Bronchial epithelial cell (primary cell): ENCODE data around the gene PHACTR3. TPM values are rescaled to one million over a fixed set of nuclear protein-coding genes. Genes with fewer than 3 reads are reported as not detected.

ENCODE experiments used
- DNase-seq: peaks from one replicate; pipeline ENCODE4 v3.0.0-alpha.2; 2010; ENCODE audit warnings: low read depth
- FAIRE-seq: peaks from 2 replicates; lab custom pipeline; 2011; peaks lifted over from hg19 to GRCh38; lab: Jason Lieb, UNC
- H3K27me3 ChIP-seq: 2 replicates; pipeline ENCODE4 v1.5.1; 2011; ENCODE audit warnings: low read length; ENCODE audit not compliant: control insufficient read depth, insufficient read depth
- H3K36me3 ChIP-seq: 2 replicates; pipeline ENCODE4 v1.5.1; 2011; ENCODE audit warnings: low read length; ENCODE audit not compliant: control insufficient read depth, insufficient read depth
- H3K4me3 ChIP-seq: 2 replicates; pipeline ENCODE4 v1.5.1; 2011; ENCODE audit warnings: mild to moderate bottlenecking, low read depth, low read length, control low read depth
- CTCF ChIP-seq: IDR thresholded peaks from 2 replicates; pipeline ENCODE4 v1.5.1; 2011; ENCODE audit warnings: mild to moderate bottlenecking, moderate library complexity, low read length, control low read depth, inconsistent platforms; ENCODE audit not compliant: insufficient read depth, severe bottlenecking
- total RNA-seq: library from RNA; depleted of rRNA; stranded (reverse); fragments of >200 nt; gene quantifications from 2 replicates; pipeline ENCODE4 v1.2.1, GENCODE V29; 2014

PHACTR3 gene
- total RNA-seq, 1 donor from 2014 or later = 15.0 TPM

DNA sequence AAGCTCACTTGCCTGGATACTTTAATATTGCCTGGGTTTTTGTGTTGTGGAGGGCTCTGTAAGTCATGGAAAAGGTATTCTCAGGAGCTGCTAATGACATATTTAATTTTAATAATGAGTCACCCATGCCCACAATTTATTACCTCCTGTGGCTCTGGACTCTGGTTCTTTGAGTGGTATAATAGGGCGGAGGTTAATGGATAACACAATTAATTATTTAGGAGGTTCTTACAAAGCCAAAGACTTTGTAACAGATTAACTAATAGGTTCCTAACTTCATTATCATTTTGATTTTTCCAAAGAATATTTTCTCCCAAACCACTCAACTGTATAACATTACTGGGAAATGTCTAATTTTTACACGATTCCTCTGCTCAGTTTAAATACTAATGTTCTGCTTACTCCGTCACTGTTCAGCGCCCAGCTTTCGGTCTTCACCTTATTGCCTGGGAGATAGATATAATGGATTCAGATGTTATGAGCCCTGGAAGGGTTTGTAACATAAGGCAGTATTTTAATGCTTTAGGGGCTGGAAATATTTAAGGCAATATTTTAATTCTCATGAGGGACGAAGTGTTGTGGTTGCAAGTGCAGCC lies 29.4 kb downstream of the PHACTR3 start:
- FAIRE-seq (no peak), DNase-seq (no peak)
- no peaks in the 10 kb centered on the region for H3K27me3 ChIP-seq
- H3K36me3 ChIP-seq = no peaks in the 10 kb centered on the region
- no peak overlapping the region for H3K4me3 ChIP-seq
- TF ChIP-seq CTCF = no peak

DNA sequence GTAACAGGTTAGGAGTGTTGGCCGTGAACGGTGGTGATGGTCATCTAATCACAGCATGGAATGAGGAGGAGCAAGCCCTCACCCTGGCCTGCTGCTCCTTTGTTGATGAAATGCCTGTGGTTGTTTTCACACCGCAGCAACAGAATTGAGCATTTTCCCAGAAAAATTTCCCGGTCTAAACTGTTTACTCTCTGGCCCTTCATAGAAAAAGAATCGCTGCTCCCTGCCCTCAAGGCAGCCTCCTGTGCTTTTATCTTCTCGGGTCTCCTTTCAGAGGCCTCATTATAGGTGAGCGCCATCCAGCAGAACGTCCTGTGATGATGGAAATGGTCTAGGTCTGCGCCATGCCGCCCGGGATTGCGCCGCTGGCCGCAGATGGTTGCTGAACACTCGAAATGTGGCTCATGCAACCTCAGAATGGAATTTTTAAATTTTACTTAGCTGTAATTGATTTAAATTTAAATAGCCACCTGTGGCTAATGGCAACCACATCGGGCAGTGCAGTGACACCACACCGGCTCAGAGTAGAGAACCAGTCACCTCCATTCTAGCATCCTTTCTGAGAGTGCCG lies 30.2 kb downstream of the PHACTR3 start:
- H3K36me3 ChIP-seq = no peaks in the 10 kb centered on the region
- DNase-seq (no peak), FAIRE-seq (no peak)
- TF ChIP-seq CTCF = no peak
- H3K27me3 ChIP-seq = no peaks in the 10 kb centered on the region
- no peak overlapping the region for H3K4me3 ChIP-seq

DNA sequence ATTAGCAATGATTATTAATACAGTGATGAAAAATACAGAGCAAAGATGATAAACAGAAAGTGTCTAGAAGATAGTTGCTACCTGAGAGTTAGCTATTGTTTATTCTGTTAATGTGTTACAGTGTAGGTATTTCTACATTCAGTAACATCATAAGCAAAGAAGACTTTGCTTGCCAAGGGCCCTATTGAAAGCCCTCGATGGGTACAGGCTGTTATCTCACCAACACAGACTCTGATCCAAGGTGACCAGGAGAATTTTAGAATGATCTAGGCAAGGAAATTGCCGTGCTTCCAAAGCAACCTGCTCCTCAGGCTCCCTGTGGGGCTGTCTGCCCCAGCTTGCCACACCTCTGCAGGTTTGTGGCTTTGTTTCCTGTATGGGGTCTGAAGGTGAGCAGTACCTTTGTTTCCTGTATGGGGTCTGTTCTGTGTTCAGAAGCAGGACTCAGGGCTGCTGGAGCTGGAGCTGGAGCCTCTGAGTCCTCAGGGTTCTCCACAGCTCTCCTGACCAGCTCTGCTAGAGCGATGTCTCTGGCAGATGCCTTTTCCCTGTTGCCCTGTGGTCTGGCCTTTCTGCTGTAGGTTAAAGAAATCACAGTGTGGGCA lies 32.5 kb downstream of the PHACTR3 start:
- FAIRE-seq = no peak
- H3K27me3 ChIP-seq = no peaks in the 10 kb centered on the region
- H3K4me3 ChIP-seq = no peak overlapping the region
- H3K36me3 ChIP-seq = no peaks in the 10 kb centered on the region
- TF ChIP-seq CTCF = no peak
- no peak for DNase-seq

DNA sequence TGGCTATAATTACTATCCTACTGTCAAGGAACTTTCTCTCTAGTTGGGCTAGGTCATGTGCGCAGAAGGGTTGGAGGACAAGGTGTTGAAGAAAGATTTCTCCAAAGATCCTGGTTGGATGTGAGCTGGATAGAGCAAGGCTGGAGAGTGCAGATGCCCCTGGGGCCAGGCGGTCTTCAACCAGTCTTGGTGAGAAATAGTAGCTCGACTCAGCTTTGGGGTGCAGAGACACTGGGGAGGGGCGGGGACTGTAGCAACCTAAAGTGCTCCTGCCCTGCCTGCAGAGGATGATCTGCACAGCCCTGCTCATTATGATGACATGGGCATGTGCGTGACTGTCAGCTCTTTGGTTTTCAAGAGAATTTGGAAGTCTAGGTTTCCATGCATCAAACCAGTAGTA lies 35.9 kb downstream of the PHACTR3 start:
- no peak for DNase-seq
- no peaks in the 10 kb centered on the region for H3K27me3 ChIP-seq
- no peak overlapping the region for H3K4me3 ChIP-seq
- no peaks in the 10 kb centered on the region for H3K36me3 ChIP-seq
- no peak for TF ChIP-seq CTCF
- no peak for FAIRE-seq

DNA sequence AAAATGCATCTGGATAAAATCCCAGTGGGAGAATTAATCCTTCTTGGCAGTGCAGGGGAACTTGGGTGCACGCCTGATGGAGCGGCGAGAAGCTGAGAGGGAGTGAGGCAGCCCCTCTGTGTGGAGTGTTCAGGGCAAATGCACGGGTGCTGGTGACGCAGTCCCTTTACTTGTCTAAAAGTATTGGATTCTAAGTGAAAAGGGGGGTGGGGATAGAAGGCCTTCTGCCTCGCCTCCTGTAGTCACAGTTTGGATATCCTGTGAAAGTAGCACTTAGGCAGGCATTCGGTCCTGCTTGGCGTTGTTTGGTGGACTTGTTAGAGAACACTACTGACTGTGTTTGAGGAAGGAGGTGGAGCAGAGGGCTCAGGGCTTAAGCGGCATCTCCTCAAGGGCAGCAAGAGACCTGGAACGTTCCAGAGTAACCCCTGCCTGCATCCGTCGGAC lies 39.3 kb downstream of the PHACTR3 start:
- Histone ChIP-seq H3K4me3 (no peak overlapping the region), H3K36me3 (no peaks in the 10 kb centered on the region), H3K27me3 (no peaks in the 10 kb centered on the region)
- no peak for DNase-seq
- no peak for TF ChIP-seq CTCF
- FAIRE-seq = no peak
